WTC11 (cell line): ENCODE data around the gene DAAM2. TPM values are rescaled to one million over a fixed set of nuclear protein-coding genes. Genes with fewer than 3 reads are reported as not detected.

Experiments
- ATAC-seq: fragments of 200-7000 bp; cut with Tn5 transposase; 2 replicates; pipeline ENCODE4 v1.10.0; 2021; ENCODE audit warnings: mild to moderate bottlenecking, moderate library complexity
- CTCF ChIA-PET: fragments of 300-600 bp; sonication (Branson Sonifier 250); formaldehyde crosslinking; loops from one replicate; lab custom pipeline; 2021; ENCODE audit warnings: antibody characterized with exemption; lab: Charles Lee
- POLR2A ChIA-PET: fragments of 350-600 bp; sonication (Branson Sonifier 250); formaldehyde crosslinking; loops from one replicate; lab custom pipeline; 2021; ENCODE audit warnings: antibody characterized with exemption; lab: Charles Lee
- DNase-seq: peaks from one replicate; pipeline ENCODE4 v3.0.0; 2021; ENCODE audit warnings: low spot score
- H3K27ac Mint-ChIP-seq: 2 replicates; pipeline ENCODE4 v1.8.0; 2021; ENCODE audit warnings: mixed read lengths
- H3K27me3 Mint-ChIP-seq: 2 replicates; pipeline ENCODE4 v1.8.0; 2021; ENCODE audit warnings: low read depth, mild to moderate bottlenecking, moderate library complexity, mixed read lengths
- H3K36me3 Mint-ChIP-seq: 2 replicates; pipeline ENCODE4 v1.8.0; 2021; ENCODE audit warnings: mixed read lengths
- H3K4me1 Mint-ChIP-seq: 2 replicates; pipeline ENCODE4 v1.8.0; 2022; ENCODE audit warnings: mixed read lengths
- H3K4me3 Mint-ChIP-seq: 2 replicates; pipeline ENCODE4 v1.8.0; 2021; ENCODE audit warnings: mild to moderate bottlenecking, moderate library complexity, mixed read lengths
- H3K9me3 Mint-ChIP-seq: 2 replicates; pipeline ENCODE4 v1.8.0; 2021; ENCODE audit warnings: mixed read lengths
- AR ChIP-seq: fragments of 250-450 bp; sonication (Bioruptor Pico); IDR thresholded peaks from 2 replicates; pipeline ENCODE4 v1.9.0; 2021; ENCODE audit warnings: mild to moderate bottlenecking
- E2F4 ChIP-seq: sonication (generic); formaldehyde crosslinking; IDR thresholded peaks from 2 replicates; pipeline ENCODE4 v1.8.1; 2022; ENCODE audit warnings: low read depth, mild to moderate bottlenecking, moderate library complexity, missing genetic modification reagents, borderline replicate concordance
- ETV6 ChIP-seq: sonication (generic); formaldehyde crosslinking; IDR thresholded peaks from 2 replicates; pipeline ENCODE4 v1.8.1; 2022; ENCODE audit warnings: mild to moderate bottlenecking, missing genetic modification reagents
- FOXP1 ChIP-seq: sonication (generic); formaldehyde crosslinking; IDR thresholded peaks from 2 replicates; pipeline ENCODE4 v1.8.0; 2022; ENCODE audit warnings: missing genetic modification reagents, mild to moderate bottlenecking, moderate library complexity, borderline replicate concordance
- GRHL2 ChIP-seq: fragments of 250-450 bp; sonication (Bioruptor Pico); IDR thresholded peaks from 2 replicates; pipeline ENCODE4 v1.8.0; 2022; ENCODE audit warnings: mild to moderate bottlenecking, moderate library complexity; ENCODE audit not compliant: insufficient replicate concordance, severe bottlenecking
- NFYB ChIP-seq: sonication (generic); formaldehyde crosslinking; conservative IDR thresholded peaks from 2 replicates; pipeline ENCODE4 v1.8.0; 2022; ENCODE audit warnings: low read depth, missing genetic modification reagents
- PRRX2 ChIP-seq: fragments of 250-450 bp; sonication (Bioruptor Pico); IDR thresholded peaks from 2 replicates; pipeline ENCODE4 v1.8.0; 2021; ENCODE audit warnings: mild to moderate bottlenecking
- SOX15 ChIP-seq: fragments of 250-450 bp; sonication (Bioruptor Pico); IDR thresholded peaks from 2 replicates; pipeline ENCODE4 v1.9.0; 2021; ENCODE audit warnings: mild to moderate bottlenecking
- ZNF423 ChIP-seq: fragments of 250-450 bp; sonication (Bioruptor Pico); IDR thresholded peaks from 2 replicates; pipeline ENCODE4 v2.1.2; 2022; ENCODE audit warnings: mild to moderate bottlenecking, moderate library complexity
- total RNA-seq: library from RNA; stranded (reverse); gene quantifications from 3 replicates; pipeline ENCODE4 v1.2.3, GENCODE V29; 2021
- TF ChIP-seq, protein P1 (sequence below): fragments of 250-450 bp; sonication (Bioruptor Pico); conservative IDR thresholded peaks from 2 replicates; pipeline ENCODE4 v1.9.0; 2021; ENCODE audit warnings: mild to moderate bottlenecking
- TF ChIP-seq, protein P2 (sequence below): sonication (generic); formaldehyde crosslinking; IDR thresholded peaks from 2 replicates; pipeline ENCODE4 v1.8.1; 2023; ENCODE audit warnings: mild to moderate bottlenecking, missing genetic modification reagents, borderline replicate concordance

DAAM2 gene
- total RNA-seq, 1 experiment from 2014 or later = 2.0 TPM

DNA sequence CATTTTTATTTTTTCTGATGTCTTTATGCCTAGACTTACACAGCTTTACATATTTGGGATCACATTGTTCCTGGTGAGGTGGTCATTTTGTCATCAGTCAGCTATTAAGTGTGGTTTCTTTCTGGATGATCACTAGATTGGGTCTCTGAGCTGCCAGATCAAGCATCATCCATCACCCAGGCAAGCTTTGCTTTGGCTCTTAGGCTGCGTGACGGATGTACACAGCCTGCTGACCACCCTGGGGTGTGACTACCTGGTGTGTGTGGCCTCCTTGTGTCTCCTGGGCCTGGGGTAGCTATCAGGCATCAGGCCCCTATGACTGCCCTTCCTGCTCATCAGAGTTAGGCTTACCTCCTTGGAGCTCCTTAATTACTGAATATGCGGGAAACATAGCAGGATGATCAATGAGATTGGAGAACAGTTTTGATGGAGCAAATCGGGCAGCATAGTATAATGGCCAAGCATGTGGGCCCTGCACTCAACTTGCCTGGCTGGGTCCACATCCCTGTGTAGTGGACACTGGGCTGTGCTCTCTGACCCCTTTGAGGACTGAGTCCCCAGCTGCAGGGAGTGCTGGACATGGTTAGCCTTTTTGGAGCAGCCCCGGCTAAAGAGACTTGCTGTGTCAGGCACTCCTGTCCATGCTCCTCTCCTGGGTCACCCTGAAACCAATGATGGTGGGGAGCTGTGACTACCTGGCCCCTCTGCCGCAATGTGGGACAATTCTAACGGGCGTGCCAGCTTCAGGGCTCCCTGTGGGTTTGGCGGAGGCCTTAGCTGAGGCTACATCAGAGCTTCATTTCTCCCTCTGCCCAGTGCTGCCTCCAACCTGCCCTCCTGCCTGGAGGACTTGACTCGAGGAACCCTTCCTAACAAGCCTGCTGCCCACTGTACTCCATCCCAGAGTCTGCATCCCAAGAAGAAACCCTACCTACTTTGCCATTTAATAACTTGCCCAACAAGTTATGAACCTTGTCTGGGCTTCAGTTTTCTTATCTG is 8.2 kb downstream of the DAAM2 start (continued):
- TF ChIP-seq, protein P1, sequence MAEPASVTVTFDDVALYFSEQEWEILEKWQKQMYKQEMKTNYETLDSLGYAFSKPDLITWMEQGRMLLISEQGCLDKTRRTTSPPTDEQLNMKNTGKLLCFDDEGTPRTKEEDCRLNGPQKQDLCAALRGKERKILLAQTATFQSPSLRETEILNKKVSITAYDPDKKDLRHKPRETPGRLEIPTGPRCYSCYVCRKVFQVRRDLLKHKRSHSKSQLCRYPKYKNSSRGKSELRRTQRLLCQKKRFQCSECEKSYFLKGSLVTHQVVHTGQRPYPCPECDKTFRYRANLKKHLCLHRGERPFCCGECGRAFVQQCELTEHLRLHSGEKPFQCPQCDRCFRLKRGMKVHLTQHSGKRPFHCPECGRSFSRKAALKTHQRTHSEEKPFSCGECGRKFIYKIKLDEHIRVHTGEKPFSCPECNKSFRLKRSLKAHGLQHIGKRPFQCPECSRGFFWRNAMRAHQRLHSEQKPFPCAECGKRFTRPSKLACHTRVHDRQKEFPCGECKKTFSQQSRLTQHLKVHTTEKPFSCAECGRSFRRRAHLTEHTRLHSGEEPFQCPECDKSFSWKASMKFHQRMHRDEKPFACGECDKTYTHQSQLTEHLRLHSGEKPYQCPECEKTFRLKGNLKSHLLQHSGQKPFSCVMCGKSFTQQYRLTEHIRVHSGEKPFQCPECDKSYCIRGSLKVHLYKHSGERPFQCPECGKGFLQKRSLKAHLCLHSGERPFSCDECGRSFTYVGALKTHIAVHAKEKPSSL (CRISPR knock-in tag) = no peak
- no peak for TF ChIP-seq NFYB (CRISPR knock-in tag)
- TF ChIP-seq AR = no peak
- no peak for TF ChIP-seq E2F4 (CRISPR knock-in tag)
- no peak for TF ChIP-seq FOXP1 (CRISPR knock-in tag)

GRCh38 chr6:39801456-39802251 is 9.5 kb downstream of the DAAM2 start:
- DNase-seq (no peak), ATAC-seq (no peak)
- CTCF ChIA-PET = interaction anchor here (1.2 kb wide), 1 partner anchor 10 kb away, joined by 5 read pairs; the partner anchor contains the start of gene DAAM2
- no peak overlapping the region for H3K4me3 Mint-ChIP-seq
- no peaks in the 10 kb centered on the region for H3K4me1 Mint-ChIP-seq
- H3K27ac Mint-ChIP-seq = peak overlapping the region; percentile 58; the same call in 1 of the 2 replicates
- no peaks in the 10 kb centered on the region for H3K36me3 Mint-ChIP-seq
- H3K27me3 Mint-ChIP-seq = no peaks in the 10 kb centered on the region
- no peaks in the 10 kb centered on the region for H3K9me3 Mint-ChIP-seq
- TF ChIP-seq PRRX2 (CRISPR knock-in tag) (no peak), ETV6 (CRISPR knock-in tag) (no peak), GRHL2 (CRISPR knock-in tag) (no peak), ZNF423 (CRISPR knock-in tag) (no peak), SOX15 (CRISPR knock-in tag) (no peak)
- TF ChIP-seq, protein P2, sequence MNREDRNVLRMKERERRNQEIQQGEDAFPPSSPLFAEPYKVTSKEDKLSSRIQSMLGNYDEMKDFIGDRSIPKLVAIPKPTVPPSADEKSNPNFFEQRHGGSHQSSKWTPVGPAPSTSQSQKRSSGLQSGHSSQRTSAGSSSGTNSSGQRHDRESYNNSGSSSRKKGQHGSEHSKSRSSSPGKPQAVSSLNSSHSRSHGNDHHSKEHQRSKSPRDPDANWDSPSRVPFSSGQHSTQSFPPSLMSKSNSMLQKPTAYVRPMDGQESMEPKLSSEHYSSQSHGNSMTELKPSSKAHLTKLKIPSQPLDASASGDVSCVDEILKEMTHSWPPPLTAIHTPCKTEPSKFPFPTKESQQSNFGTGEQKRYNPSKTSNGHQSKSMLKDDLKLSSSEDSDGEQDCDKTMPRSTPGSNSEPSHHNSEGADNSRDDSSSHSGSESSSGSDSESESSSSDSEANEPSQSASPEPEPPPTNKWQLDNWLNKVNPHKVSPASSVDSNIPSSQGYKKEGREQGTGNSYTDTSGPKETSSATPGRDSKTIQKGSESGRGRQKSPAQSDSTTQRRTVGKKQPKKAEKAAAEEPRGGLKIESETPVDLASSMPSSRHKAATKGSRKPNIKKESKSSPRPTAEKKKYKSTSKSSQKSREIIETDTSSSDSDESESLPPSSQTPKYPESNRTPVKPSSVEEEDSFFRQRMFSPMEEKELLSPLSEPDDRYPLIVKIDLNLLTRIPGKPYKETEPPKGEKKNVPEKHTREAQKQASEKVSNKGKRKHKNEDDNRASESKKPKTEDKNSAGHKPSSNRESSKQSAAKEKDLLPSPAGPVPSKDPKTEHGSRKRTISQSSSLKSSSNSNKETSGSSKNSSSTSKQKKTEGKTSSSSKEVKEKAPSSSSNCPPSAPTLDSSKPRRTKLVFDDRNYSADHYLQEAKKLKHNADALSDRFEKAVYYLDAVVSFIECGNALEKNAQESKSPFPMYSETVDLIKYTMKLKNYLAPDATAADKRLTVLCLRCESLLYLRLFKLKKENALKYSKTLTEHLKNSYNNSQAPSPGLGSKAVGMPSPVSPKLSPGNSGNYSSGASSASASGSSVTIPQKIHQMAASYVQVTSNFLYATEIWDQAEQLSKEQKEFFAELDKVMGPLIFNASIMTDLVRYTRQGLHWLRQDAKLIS (CRISPR knock-in tag) = no peak
- POLR2A ChIA-PET = no interaction called here
